HPDE6-E6E7 (cell line): ENCODE data around the gene PRPF38A.
"Not testable (repeated sequence)": the region's sequence is repeated elsewhere in the genome, so short reads cannot be mapped to it uniquely, and the experiment has no call there.

Experiments
- DNase-seq: peaks from one replicate; pipeline ENCODE4 v3.0.0; 2011; ENCODE audit warnings: missing footprints; ENCODE audit errors: extremely low spot score

The PRPF38A gene

GRCh38 chr1:52404116-52404974 lies at the start of gene PRPF38A, which contains the start of gene ORC1:
PRPF38A (plus strand) TSS chr1:52404602; CDS start chr1:52404750, 148 bp downstream.
ORC1 (minus strand) TSS chr1:52404423; CDS start chr1:52402223, 2,200 bp downstream.
- peak; percentile 88 for DNase-seq

GRCh38 chr1:52355436-52355835 lies 49.0 kb upstream of the PRPF38A start:
- DNase-seq = no peak

- no peak for DNase-seq
These were observed 48.4 kb upstream of the PRPF38A start for GRCh38 chr1:52355847-52356505.

GRCh38 chr1:52356818-52357355 lies 47.5 kb upstream of the PRPF38A start:
- no peak for DNase-seq

GRCh38 chr1:52357397-52357796 lies 47.0 kb upstream of the PRPF38A start:
- DNase-seq = no peak

- no peak for DNase-seq
These were observed 45.4 kb upstream of the PRPF38A start for GRCh38 chr1:52358851-52359497.

GRCh38 chr1:52359676-52360594 lies 44.5 kb upstream of the PRPF38A start:
- no peak for DNase-seq

GRCh38 chr1:52360595-52360968 lies 43.8 kb upstream of the PRPF38A start:
- no peak for DNase-seq

GRCh38 chr1:52364235-52364839 lies 40.1 kb upstream of the PRPF38A start:
- no peak for DNase-seq

GRCh38 chr1:52365071-52365745 lies 39.2 kb upstream of the PRPF38A start:
- peak; percentile 59 for DNase-seq

- peak; percentile 99 for DNase-seq
These were observed 38.5 kb upstream of the PRPF38A start, which contains the start of gene CC2D1B for GRCh38 chr1:52365746-52366516. CC2D1B (minus strand) TSS chr1:52366205; CDS start chr1:52364620, 1,585 bp downstream.

- no peak for DNase-seq
These were observed 37.9 kb upstream of the PRPF38A start for GRCh38 chr1:52366517-52366827.

- no peak for DNase-seq
These were observed 37.1 kb upstream of the PRPF38A start for GRCh38 chr1:52367272-52367671.

GRCh38 chr1:52368383-52369172 lies 35.8 kb upstream of the PRPF38A start:
- DNase-seq = peak; percentile 75

- not testable (repeated sequence) for DNase-seq
These were observed 34.6 kb upstream of the PRPF38A start for GRCh38 chr1:52369851-52370250.

GRCh38 chr1:52385376-52385775 lies 19.0 kb upstream of the PRPF38A start:
- no peak for DNase-seq

- DNase-seq = no peak
These were observed 17.9 kb upstream of the PRPF38A start for GRCh38 chr1:52386458-52386857.

- no peak for DNase-seq
These were observed 11.2 kb upstream of the PRPF38A start for GRCh38 chr1:52393174-52393573.

- no peak for DNase-seq
These were observed 4.8 kb upstream of the PRPF38A start for GRCh38 chr1:52399629-52400028.
